ENCODE measurements around the gene FAN1. TPM values are rescaled to one million over a fixed set of nuclear protein-coding genes. Genes with fewer than 3 reads are reported as not detected.

The FAN1 gene
- total and polyA plus RNA-seq, 2 donors (not counting 1 experiment from before 2014, with no cell fraction given), result 8.9 to 25.1 TPM

- H3K79me2 ChIP-seq (ENCODE audit: control insufficient read depth, insufficient read depth, low read length), result no peaks in the 10 kb centered on the region
- no peaks in the 10 kb centered on the region for H3K4me1 ChIP-seq (ENCODE audit: control insufficient read depth, extremely low read depth, insufficient read depth, low read length)
- H3K4me2 ChIP-seq (ENCODE audit: extremely low read depth, insufficient read depth, low read length), result no peak overlapping the region
- TF ChIP-seq CTCF (conservative IDR thresholded peaks at IDR 0.05 in 1 of 2, IDR thresholded peaks at IDR 0.05 in 1 of 2; ENCODE audit: low read depth in 1 of 2, low read length in 2 of 2) (no peak), EZH2 (IDR thresholded peaks at IDR 0.05; ENCODE audit: low read length, missing control alignments) (no peak)
- no peaks in the 10 kb centered on the region for H3K27me3 ChIP-seq (ENCODE audit: control insufficient read depth, insufficient read depth, low read length)
- H2AFZ ChIP-seq (ENCODE audit: low read length), result no peak overlapping the region
- H3K9ac ChIP-seq (ENCODE audit: insufficient read depth, low read length), result no peak overlapping the region
- peaks cover 23% of the 10 kb centered on the region for H3K36me3 ChIP-seq (ENCODE audit: control insufficient read depth, insufficient read depth, low read length)
- peaks cover 3% of the 10 kb centered on the region for H4K20me1 ChIP-seq (ENCODE audit: control insufficient read depth, extremely low read depth, insufficient read depth, low read length)
- no peak for DNase-seq (ENCODE audit: low read depth in 2 of 2)
- H3K27ac ChIP-seq (ENCODE audit: insufficient read depth, low read length), result no peak overlapping the region
- H3K9me3 ChIP-seq (ENCODE audit: control insufficient read depth, insufficient read depth, low read depth, low read length), result no peaks in the 10 kb centered on the region
- H3K4me3 ChIP-seq (replicated peaks in 1 of 4; ENCODE audit: control extremely low read depth in 1 of 4, insufficient read depth in 1 of 4, low read depth in 3 of 4, low read length in 4 of 4), result no peak overlapping the region
Observed at GRCh38 chr15:30941520-30941919, 37.8 kb downstream of the FAN1 start.

GRCh38 chr15:30943654-30944335 lies 40.1 kb downstream of the FAN1 start:
- H3K9ac ChIP-seq (ENCODE audit: insufficient read depth, low read length), result no peak overlapping the region
- H4K20me1 ChIP-seq (ENCODE audit: control insufficient read depth, extremely low read depth, insufficient read depth, low read length), result peaks cover 3% of the 10 kb centered on the region
- H3K27ac ChIP-seq (ENCODE audit: insufficient read depth, low read length), result no peak overlapping the region
- TF ChIP-seq CTCF (conservative IDR thresholded peaks at IDR 0.05 in 1 of 2, IDR thresholded peaks at IDR 0.05 in 1 of 2; ENCODE audit: low read depth in 1 of 2, low read length in 2 of 2) (no peak), EZH2 (IDR thresholded peaks at IDR 0.05; ENCODE audit: low read length, missing control alignments) (no peak)
- no peak overlapping the region for H3K4me2 ChIP-seq (ENCODE audit: extremely low read depth, insufficient read depth, low read length)
- no peaks in the 10 kb centered on the region for H3K27me3 ChIP-seq (ENCODE audit: control insufficient read depth, insufficient read depth, low read length)
- H3K36me3 ChIP-seq (ENCODE audit: control insufficient read depth, insufficient read depth, low read length), result peaks cover 28% of the 10 kb centered on the region
- H3K79me2 ChIP-seq (ENCODE audit: control insufficient read depth, insufficient read depth, low read length), result no peaks in the 10 kb centered on the region
- no peak overlapping the region for H3K4me3 ChIP-seq (replicated peaks in 1 of 4; ENCODE audit: control extremely low read depth in 1 of 4, insufficient read depth in 1 of 4, low read depth in 3 of 4, low read length in 4 of 4)
- H2AFZ ChIP-seq (ENCODE audit: low read length), result no peak overlapping the region
- DNase-seq (ENCODE audit: low read depth in 2 of 2), result peak; percentile 12 to 29
- H3K4me1 ChIP-seq (ENCODE audit: control insufficient read depth, extremely low read depth, insufficient read depth, low read length), result no peaks in the 10 kb centered on the region
- H3K9me3 ChIP-seq (ENCODE audit: control insufficient read depth, insufficient read depth, low read depth, low read length), result no peaks in the 10 kb centered on the region

GRCh38 chr15:30953183-30953582 lies 49.5 kb downstream of the FAN1 start:
- Histone ChIP-seq H2AFZ (ENCODE audit: low read length) (no peak overlapping the region), H3K27me3 (ENCODE audit: control insufficient read depth, insufficient read depth, low read length) (no peaks in the 10 kb centered on the region), H3K4me3 (replicated peaks in 1 of 4; ENCODE audit: control extremely low read depth in 1 of 4, insufficient read depth in 1 of 4, low read depth in 3 of 4, low read length in 4 of 4) (no peak overlapping the region), H3K79me2 (ENCODE audit: control insufficient read depth, insufficient read depth, low read length) (no peaks in the 10 kb centered on the region), H4K20me1 (ENCODE audit: control insufficient read depth, extremely low read depth, insufficient read depth, low read length) (no peaks in the 10 kb centered on the region), H3K36me3 (ENCODE audit: control insufficient read depth, insufficient read depth, low read length) (peaks cover 17% of the 10 kb centered on the region), H3K27ac (ENCODE audit: insufficient read depth, low read length) (peak overlapping the region; percentile 77), H3K4me1 (ENCODE audit: control insufficient read depth, extremely low read depth, insufficient read depth, low read length) (peaks cover 9% of the 10 kb centered on the region), H3K4me2 (ENCODE audit: extremely low read depth, insufficient read depth, low read length) (no peak overlapping the region), H3K9ac (ENCODE audit: insufficient read depth, low read length) (no peak overlapping the region), H3K9me3 (ENCODE audit: control insufficient read depth, insufficient read depth, low read depth, low read length) (no peaks in the 10 kb centered on the region)
- TF ChIP-seq EZH2 (IDR thresholded peaks at IDR 0.05; ENCODE audit: low read length, missing control alignments) (no peak), CTCF (conservative IDR thresholded peaks at IDR 0.05 in 1 of 2, IDR thresholded peaks at IDR 0.05 in 1 of 2; ENCODE audit: low read depth in 1 of 2, low read length in 2 of 2) (no peak)
- DNase-seq (ENCODE audit: low read depth in 2 of 2), result no peak

Measured in fibroblast of lung (primary cell).